Fibroblast of lung (primary cell): ENCODE results near the gene PNLIP.

ENCODE experiments used
- CTCF ChIP-seq, 2 donors: IDR thresholded peaks in 1 of 2; conservative IDR thresholded peaks in 1 of 2; 1 replicate in 1 of 2; 2 replicates in 1 of 2; pipeline ENCODE4 v1.5.1; 2011 to 2012; ENCODE audit warnings: low read length in 2 of 2, control low read depth in 1 of 2, inconsistent platforms in 1 of 2, low read depth in 1 of 2, mild to moderate bottlenecking in 1 of 2
- EZH2 ChIP-seq: IDR thresholded peaks from 2 replicates; pipeline ENCODE4 v1.5.1; 2012; ENCODE audit warnings: low read length, control low read depth, mild to moderate bottlenecking; ENCODE audit errors: missing control alignments

GRCh38 chr10:116542007-116542677, 3.6 kb upstream of the PNLIP start:
- TF ChIP-seq EZH2 = no peak
- no peak for TF ChIP-seq CTCF (conservative IDR thresholded peaks at IDR 0.05 in 1 of 2, IDR thresholded peaks at IDR 0.05 in 1 of 2; ENCODE audit: low read depth in 1 of 2, low read length in 2 of 2)
